A549 (cell line): Measurements from ENCODE around the gene DVL2.

Source experiments
- CEBPB ChIP-seq, 2 experiments: fragments of >200 bp in 1 of 2; sonication (Bioruptor Twin) in 1 of 2; formaldehyde crosslinking in 1 of 2; IDR thresholded peaks; 2 replicates each; pipeline ENCODE4 v1.6.1; 2012 to 2016
- EHMT2 ChIP-seq: fragments of 200-600 bp; sonication (generic); IDR thresholded peaks from 2 replicates; pipeline ENCODE4 v1.6.1; 2016; ENCODE audit warnings: antibody characterized with exemption, low read depth, mild to moderate bottlenecking, moderate library complexity
- EP300 ChIP-seq, 2 experiments: fragments of >200 bp; sonication (Bioruptor Twin); formaldehyde crosslinking; IDR thresholded peaks; 2 replicates in 1 of 2; 3 replicates in 1 of 2; pipeline ENCODE4 v1.6.1; 2016 to 2017
- FOSL2 ChIP-seq, 2 experiments: fragments of 450-650 bp in 1 of 2; fragments of >200 bp in 1 of 2; sonication (Bioruptor Twin) in 1 of 2; formaldehyde crosslinking; IDR thresholded peaks; 2 replicates each; pipeline versions ENCODE4 v1.5.0 to v1.6.1; 2016 to 2020; ENCODE audit warnings: mild to moderate bottlenecking in 1 of 2, moderate library complexity in 1 of 2
- GATA3 ChIP-seq: IDR thresholded peaks from 2 replicates; pipeline ENCODE4 v1.6.1; 2012; ENCODE audit warnings: borderline replicate concordance
- HDAC2 ChIP-seq: fragments of 200-600 bp; sonication (generic); IDR thresholded peaks from 2 replicates; pipeline ENCODE4 v1.6.1; 2016
- MAZ ChIP-seq: fragments of 150-350 bp; IDR thresholded peaks from 2 replicates; pipeline ENCODE4 v1.6.1; 2014; ENCODE audit warnings: antibody characterized with exemption, low read depth, low read length, borderline replicate concordance
- MYC ChIP-seq: IDR thresholded peaks from 2 replicates; pipeline ENCODE4 v1.6.1; 2012; ENCODE audit warnings: mild to moderate bottlenecking, inconsistent platforms, low read length, improper control_type of control experiment, borderline replicate concordance
- POLR2A ChIP-seq: IDR thresholded peaks from 2 replicates; pipeline ENCODE4 v1.6.1; 2012; ENCODE audit warnings: mild to moderate bottlenecking, low read length
- ZFP36 ChIP-seq: fragments of 450-650 bp; IDR thresholded peaks from 2 replicates; pipeline ENCODE4 v1.6.1; 2014; ENCODE audit warnings: borderline replicate concordance; ENCODE audit not compliant: partially characterized antibody
- TF ChIP-seq, protein P1 (sequence below): fragments of >200 bp; sonication (Bioruptor Twin); formaldehyde crosslinking; IDR thresholded peaks from 3 replicates; pipeline ENCODE4 v1.5.1; 2016
- TF ChIP-seq, protein P2 (sequence below): IDR thresholded peaks from 2 replicates; pipeline ENCODE4 v1.6.1; 2012

DNA sequence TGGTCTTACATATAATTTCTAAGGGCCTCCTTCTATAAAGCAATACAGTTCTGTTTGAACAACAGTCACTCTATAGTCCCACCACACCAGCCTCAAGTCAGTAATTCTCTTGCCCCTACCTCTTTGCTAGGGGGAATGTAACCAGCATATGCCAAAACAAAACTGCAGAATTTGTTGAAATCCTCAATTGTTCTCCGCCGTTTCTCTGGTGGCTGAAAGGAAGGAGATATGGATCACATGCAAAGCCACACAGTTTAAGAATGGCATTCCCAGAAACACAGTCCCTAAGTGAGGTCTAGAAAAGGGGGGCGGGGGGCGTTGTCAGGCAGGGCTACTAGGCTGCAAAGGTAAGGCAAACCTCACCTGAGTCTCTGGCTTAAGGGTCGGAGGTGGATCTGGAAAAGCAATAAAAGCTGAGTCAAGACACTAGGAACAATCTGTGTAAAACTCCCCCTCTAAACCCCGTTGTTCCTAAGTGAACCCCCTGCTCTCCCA is 3.0 kb upstream of the DVL2 start:
- TF ChIP-seq, protein P1, sequence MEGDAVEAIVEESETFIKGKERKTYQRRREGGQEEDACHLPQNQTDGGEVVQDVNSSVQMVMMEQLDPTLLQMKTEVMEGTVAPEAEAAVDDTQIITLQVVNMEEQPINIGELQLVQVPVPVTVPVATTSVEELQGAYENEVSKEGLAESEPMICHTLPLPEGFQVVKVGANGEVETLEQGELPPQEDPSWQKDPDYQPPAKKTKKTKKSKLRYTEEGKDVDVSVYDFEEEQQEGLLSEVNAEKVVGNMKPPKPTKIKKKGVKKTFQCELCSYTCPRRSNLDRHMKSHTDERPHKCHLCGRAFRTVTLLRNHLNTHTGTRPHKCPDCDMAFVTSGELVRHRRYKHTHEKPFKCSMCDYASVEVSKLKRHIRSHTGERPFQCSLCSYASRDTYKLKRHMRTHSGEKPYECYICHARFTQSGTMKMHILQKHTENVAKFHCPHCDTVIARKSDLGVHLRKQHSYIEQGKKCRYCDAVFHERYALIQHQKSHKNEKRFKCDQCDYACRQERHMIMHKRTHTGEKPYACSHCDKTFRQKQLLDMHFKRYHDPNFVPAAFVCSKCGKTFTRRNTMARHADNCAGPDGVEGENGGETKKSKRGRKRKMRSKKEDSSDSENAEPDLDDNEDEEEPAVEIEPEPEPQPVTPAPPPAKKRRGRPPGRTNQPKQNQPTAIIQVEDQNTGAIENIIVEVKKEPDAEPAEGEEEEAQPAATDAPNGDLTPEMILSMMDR = no peak
- TF ChIP-seq EHMT2 (no peak), MAZ (no peak), POLR2A (no peak), MYC (no peak), GATA3 (no peak), CEBPB (IDR thresholded peaks at IDR 0.05) (no peak), ZFP36 (no peak), FOSL2 (IDR thresholded peaks at IDR 0.05) (no peak), FOSL2 (CRISPR knock-in tag; IDR thresholded peaks at IDR 0.05) (no peak), HDAC2 (no peak), EP300 (IDR thresholded peaks at IDR 0.05) (no peak)
- TF ChIP-seq, protein P2, sequence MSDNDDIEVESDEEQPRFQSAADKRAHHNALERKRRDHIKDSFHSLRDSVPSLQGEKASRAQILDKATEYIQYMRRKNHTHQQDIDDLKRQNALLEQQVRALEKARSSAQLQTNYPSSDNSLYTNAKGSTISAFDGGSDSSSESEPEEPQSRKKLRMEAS = no peak
